C4-2B (cell line): ENCODE measurements around the gene CNOT9.

ENCODE experiments used
- CTCF ChIP-seq: fragments of 450-650 bp; conservative IDR thresholded peaks from 2 replicates; pipeline ENCODE4 v1.5.1; 2017; ENCODE audit warnings: mild to moderate bottlenecking
- ZFX ChIP-seq: fragments of 450-650 bp; IDR thresholded peaks from 2 replicates; pipeline ENCODE4 v1.6.1; 2017

GRCh38 chr2:218635719-218636118, 67.1 kb downstream of the CNOT9 start:
- TF ChIP-seq CTCF, result no peak
- TF ChIP-seq ZFX, result no peak
